Tibial artery (tissue), 4 donors: Measurements from ENCODE around the gene GSAP.
"Not testable (repeated sequence)": the region's sequence is repeated elsewhere in the genome, so short reads cannot be mapped to it uniquely, and the experiment has no call there.

Source experiments
- DNase-seq, 2 donors: peaks; one replicate each; pipeline ENCODE4 v3.0.0-alpha.2; 2019
- H3K27ac ChIP-seq, 2 donors: fragments of 200-600 bp; sonication (generic) in 1 of 2; 1 replicate in 1 of 2; 2 replicates in 1 of 2; pipeline ENCODE4 v1.5.1; 2018 to 2019; ENCODE audit warnings: mild to moderate bottlenecking in 1 of 2
- H3K27me3 ChIP-seq, 2 donors: fragments of 200-600 bp; sonication (generic) in 1 of 2; one replicate each; pipeline versions ENCODE4 v1.5.1 to v1.6.0; 2016 to 2019
- H3K36me3 ChIP-seq, 3 donors: fragments of 200-600 bp; sonication (generic) in 2 of 3; one replicate each; pipeline ENCODE4 v1.5.1; 2016 to 2019; ENCODE audit warnings: mild to moderate bottlenecking in 2 of 3
- H3K4me1 ChIP-seq, 4 donors: fragments of 200-600 bp; sonication (generic) in 2 of 4; 1 replicate in 3 of 4; 2 replicates in 1 of 4; pipeline ENCODE4 v1.5.1; 2016 to 2019
- H3K4me3 ChIP-seq, 2 donors: fragments of 200-600 bp; sonication (generic) in 1 of 2; 1 replicate in 1 of 2; 2 replicates in 1 of 2; pipeline ENCODE4 v1.5.1; 2018 to 2019; ENCODE audit warnings: mild to moderate bottlenecking in 2 of 2
- H3K9me3 ChIP-seq, 3 donors: fragments of 200-600 bp; sonication (generic) in 1 of 3; one replicate each; pipeline ENCODE4 v1.5.1; 2016 to 2019
- CTCF ChIP-seq, 2 experiments: fragments of 200-600 bp in 1 of 2; fragments of 450-650 bp in 1 of 2; IDR thresholded peaks; one replicate each; pipeline ENCODE4 v1.5.1; 2017 to 2019; ENCODE audit warnings: antibody characterized with exemption in 2 of 2, mild to moderate bottlenecking in 1 of 2, moderate library complexity in 1 of 2
- intact Hi-C: fragments of 100-400 bp; cut with DNase I; formaldehyde crosslinking; loops from one replicate; pipeline ENCODE4 v1.15.0; 2023; ENCODE audit warnings: low total_unique reads

GSAP gene

GRCh38 chr7:77455321-77455720 lies 39.2 kb upstream of the GSAP start:
- no peak overlapping the region for H3K27ac ChIP-seq
- H3K4me1 ChIP-seq = peaks cover 0 to 8% (median 2%) of the 10 kb centered on the region in 4 donors
- intact Hi-C loops = no loop called here
- no peak overlapping the region for H3K4me3 ChIP-seq
- no peaks in the 10 kb centered on the region for H3K36me3 ChIP-seq
- DNase-seq = peak in 1 of 2 donors; percentile 24
- H3K27me3 ChIP-seq = no peaks in the 10 kb centered on the region
- no peaks in the 10 kb centered on the region for H3K9me3 ChIP-seq
- no peak for TF ChIP-seq CTCF (IDR thresholded peaks at IDR 0.05)

GRCh38 chr7:77454802-77455201 lies 38.7 kb upstream of the GSAP start:
- H3K27ac ChIP-seq = no peak overlapping the region
- no peaks in the 10 kb centered on the region for H3K27me3 ChIP-seq
- H3K9me3 ChIP-seq = no peaks in the 10 kb centered on the region
- no peak for DNase-seq
- H3K4me1 ChIP-seq = peaks cover 0 to 8% (median 2%) of the 10 kb centered on the region in 4 donors
- intact Hi-C loops = no loop called here
- H3K4me3 ChIP-seq = no peak overlapping the region
- H3K36me3 ChIP-seq = no peaks in the 10 kb centered on the region
- TF ChIP-seq CTCF (IDR thresholded peaks at IDR 0.05) = no peak

- Histone ChIP-seq H3K9me3 (no peaks in the 10 kb centered on the region), H3K4me3 (no peak overlapping the region), H3K4me1 (peaks cover 0 to 8% (median 2%) of the 10 kb centered on the region in 4 donors), H3K27ac (no peak overlapping the region), H3K36me3 (no peaks in the 10 kb centered on the region), H3K27me3 (no peaks in the 10 kb centered on the region)
- no peak for TF ChIP-seq CTCF (IDR thresholded peaks at IDR 0.05)
- intact Hi-C loops = no loop called here
- DNase-seq = no peak
Observed at GRCh38 chr7:77453531-77453930, 37.4 kb upstream of the GSAP start.

- H3K4me1 ChIP-seq, H3K27ac ChIP-seq, intact Hi-C loops: not testable (repeated sequence)
Observed at GRCh38 chr7:77451950-77452349, 35.8 kb upstream of the GSAP start.

GRCh38 chr7:77450613-77451012 lies 34.5 kb upstream of the GSAP start:
- H3K4me3 ChIP-seq = no peak overlapping the region
- peaks cover 0 to 8% (median 2%) of the 10 kb centered on the region in 4 donors for H3K4me1 ChIP-seq
- intact Hi-C loops = no loop called here
- no peaks in the 10 kb centered on the region for H3K36me3 ChIP-seq
- no peak overlapping the region for H3K27ac ChIP-seq
- DNase-seq = no peak
- no peaks in the 10 kb centered on the region for H3K9me3 ChIP-seq
- H3K27me3 ChIP-seq = no peaks in the 10 kb centered on the region
- no peak for TF ChIP-seq CTCF (IDR thresholded peaks at IDR 0.05)

More at GRCh38 chr7:77451950-77452349, 35.8 kb upstream of the GSAP start:
- H3K4me3 ChIP-seq, DNase-seq, H3K27me3 ChIP-seq, H3K36me3 ChIP-seq, H3K9me3 ChIP-seq: not testable (repeated sequence)

GRCh38 chr7:77450054-77450453 lies 33.9 kb upstream of the GSAP start:
- Histone ChIP-seq H3K27ac (no peak overlapping the region), H3K27me3 (no peaks in the 10 kb centered on the region), H3K4me1 (peaks cover 0 to 8% (median 2%) of the 10 kb centered on the region in 4 donors), H3K9me3 (no peaks in the 10 kb centered on the region), H3K36me3 (no peaks in the 10 kb centered on the region), H3K4me3 (no peak overlapping the region)
- no peak for TF ChIP-seq CTCF (IDR thresholded peaks at IDR 0.05)
- intact Hi-C loops = no loop called here
- no peak for DNase-seq
